GM12874 (cell line): ENCODE measurements around the gene RPP25.

Source experiments
- TF ChIP-seq, protein P1 (sequence below): IDR thresholded peaks from 2 replicates; pipeline ENCODE4 v1.5.1; 2011; ENCODE audit warnings: low read depth, mild to moderate bottlenecking, control low read depth, low read length, moderate library complexity; ENCODE audit not compliant: insufficient read depth

RPP25 gene

DNA sequence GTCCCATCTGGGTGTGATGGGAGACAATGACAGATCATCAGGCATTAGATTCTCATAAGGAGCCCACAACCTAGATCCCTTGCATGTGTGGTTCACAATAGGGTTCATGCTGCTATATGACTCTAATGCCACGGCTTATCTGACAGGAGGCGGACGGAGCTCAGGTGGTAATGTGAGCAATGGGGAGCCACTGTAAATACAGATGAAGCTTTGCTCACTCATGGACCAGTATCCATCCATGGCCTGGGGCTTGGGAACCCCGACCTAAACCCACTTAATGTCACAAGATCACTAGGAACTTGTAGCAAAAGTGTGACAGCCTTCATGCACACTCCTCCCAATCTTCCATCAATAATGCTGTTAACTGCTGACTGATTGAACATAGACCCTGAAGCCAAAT lies 47.9 kb downstream of the RPP25 start:
- TF ChIP-seq, protein P1, sequence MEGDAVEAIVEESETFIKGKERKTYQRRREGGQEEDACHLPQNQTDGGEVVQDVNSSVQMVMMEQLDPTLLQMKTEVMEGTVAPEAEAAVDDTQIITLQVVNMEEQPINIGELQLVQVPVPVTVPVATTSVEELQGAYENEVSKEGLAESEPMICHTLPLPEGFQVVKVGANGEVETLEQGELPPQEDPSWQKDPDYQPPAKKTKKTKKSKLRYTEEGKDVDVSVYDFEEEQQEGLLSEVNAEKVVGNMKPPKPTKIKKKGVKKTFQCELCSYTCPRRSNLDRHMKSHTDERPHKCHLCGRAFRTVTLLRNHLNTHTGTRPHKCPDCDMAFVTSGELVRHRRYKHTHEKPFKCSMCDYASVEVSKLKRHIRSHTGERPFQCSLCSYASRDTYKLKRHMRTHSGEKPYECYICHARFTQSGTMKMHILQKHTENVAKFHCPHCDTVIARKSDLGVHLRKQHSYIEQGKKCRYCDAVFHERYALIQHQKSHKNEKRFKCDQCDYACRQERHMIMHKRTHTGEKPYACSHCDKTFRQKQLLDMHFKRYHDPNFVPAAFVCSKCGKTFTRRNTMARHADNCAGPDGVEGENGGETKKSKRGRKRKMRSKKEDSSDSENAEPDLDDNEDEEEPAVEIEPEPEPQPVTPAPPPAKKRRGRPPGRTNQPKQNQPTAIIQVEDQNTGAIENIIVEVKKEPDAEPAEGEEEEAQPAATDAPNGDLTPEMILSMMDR = no peak

DNA sequence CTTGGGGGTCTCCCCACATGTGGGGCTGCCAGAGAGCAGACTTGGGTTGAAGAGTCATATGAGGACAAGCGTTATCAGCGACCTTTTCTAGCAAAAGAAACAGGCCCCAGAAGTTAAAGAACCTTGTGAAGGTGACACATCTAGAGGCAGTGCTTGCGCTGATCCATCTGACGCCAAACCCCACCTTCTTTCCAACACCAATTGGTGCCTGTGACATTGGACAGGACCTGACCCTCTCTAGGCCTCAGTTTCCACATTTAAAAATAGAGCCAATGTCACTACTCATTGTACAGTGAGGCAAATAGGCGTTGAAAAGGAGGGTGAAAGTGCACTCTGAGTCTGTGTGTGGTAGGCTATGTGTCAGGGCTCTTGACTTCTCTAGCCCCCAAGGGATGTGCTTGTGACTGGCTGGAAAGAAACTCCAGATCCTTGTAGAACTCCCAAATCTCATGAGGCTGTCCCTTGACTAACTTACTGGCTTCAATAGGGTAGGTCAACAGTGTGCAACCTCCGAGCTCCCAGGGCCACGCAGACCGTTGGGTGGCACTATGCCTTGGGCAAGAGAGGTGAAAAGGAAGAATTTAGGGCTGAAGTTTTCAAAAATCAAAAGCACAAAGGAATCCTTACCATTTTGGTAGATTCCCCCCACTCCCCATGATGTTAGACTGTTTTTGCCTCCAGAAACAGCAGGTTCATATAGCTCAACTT lies 49.3 kb downstream of the RPP25 start:
- TF ChIP-seq, protein P1 = no peak

DNA sequence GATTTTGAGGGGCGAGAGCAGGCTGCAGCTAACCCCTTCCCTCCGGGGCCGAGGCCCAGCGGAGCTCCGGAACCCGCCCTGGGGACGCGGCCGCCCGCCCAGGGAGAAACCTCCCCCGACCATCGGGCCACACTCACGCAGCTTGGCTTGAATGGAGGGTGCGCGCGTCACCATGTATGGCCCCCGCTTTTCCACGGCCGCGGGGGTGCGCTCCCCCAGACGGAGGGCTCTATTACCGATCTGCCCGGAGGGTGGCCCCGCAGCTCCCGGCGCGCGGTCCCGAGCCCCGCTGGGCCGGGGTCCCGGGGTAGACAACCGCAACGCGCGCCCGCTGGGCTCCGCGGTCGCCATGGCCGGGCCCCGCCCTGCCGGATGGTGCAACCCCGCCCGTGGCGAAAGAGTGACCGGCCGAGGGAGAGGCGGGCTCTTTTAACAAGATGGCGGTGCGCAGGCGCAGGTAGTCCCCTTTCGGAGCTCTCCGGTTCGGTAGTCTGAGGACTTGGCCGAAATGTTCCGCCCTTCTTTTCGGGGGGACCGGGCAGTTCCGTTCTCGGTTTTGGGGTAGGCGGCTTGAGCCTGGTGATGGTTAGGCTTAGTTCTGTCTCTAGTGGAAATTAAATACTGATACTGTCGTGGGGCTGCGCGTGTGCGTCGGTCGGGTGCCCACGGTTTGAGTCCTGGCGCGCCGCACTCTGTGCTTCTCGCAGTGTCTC lies 50.0 kb downstream of the RPP25 start, which contains the start of gene FAM219B:
Gene FAM219B, minus strand, starts transcription at position 402 of the 713 bp plus-strand sequence. Its CDS starts 51 bp downstream, at position 351.
- TF ChIP-seq, protein P1 = no peak

DNA sequence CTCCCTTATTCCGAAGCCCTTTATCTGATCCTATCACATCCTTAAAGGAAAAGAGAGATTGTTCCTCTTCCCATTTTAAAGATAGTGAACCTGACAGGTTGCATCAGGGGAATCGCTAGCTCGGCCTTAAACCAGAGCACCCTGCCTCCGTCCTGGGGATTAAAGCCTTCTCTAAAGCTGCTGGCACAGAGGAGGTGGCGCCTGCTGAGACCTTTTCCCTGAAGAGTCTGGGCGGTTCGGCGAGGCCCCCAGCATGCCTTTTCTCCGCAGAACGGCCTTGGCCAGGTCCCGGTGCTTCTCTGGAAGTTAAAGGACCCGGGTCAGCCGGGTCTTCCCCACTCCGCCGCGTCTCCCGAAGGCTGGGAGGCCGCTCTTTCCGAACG lies 50.5 kb downstream of the RPP25 start:
- TF ChIP-seq, protein P1 = no peak
